ENCODE measurements around the gene BFSP2.
"Not testable (repeated sequence)": the region's sequence is repeated elsewhere in the genome, so short reads cannot be mapped to it uniquely, and the experiment has no call there.

The BFSP2 gene

DNA sequence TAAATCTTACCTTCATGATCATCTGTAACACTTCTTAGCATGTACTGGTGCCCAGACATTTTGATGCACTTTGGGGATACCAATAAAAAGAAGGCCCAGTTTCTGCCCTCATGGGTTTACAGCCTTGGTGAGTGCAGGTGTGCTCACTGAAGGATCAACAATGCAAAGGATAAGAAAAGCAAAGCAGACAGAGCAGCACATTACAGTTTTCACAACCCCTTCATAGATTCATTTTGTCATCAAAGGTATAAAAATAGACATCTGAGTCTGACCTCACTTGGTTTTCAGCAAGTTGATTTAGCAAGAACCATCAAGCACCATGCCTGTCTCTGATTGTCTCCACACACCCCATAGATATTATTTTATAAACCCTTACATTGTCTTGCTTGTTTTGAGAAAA, 77.6 kb downstream of the BFSP2 start:
- H3K9me3 ChIP-seq (ENCODE audit: control insufficient read depth, insufficient read depth, low read length): no peaks in the 10 kb centered on the region
- no peak overlapping the region for H3K4me3 ChIP-seq (ENCODE audit: low read length)
- H3K4me1 ChIP-seq (ENCODE audit: control insufficient read depth, insufficient read depth, low read length): no peaks in the 10 kb centered on the region
- DNase-seq (ENCODE audit: low read depth, low spot score): no peak
- no peak overlapping the region for H3K27ac ChIP-seq (ENCODE audit: low read length)
- no peaks in the 10 kb centered on the region for H3K27me3 ChIP-seq (ENCODE audit: control insufficient read depth, insufficient read depth, low read length)
- H3K36me3 ChIP-seq (ENCODE audit: control insufficient read depth, insufficient read depth, low read length): no peaks in the 10 kb centered on the region

DNA sequence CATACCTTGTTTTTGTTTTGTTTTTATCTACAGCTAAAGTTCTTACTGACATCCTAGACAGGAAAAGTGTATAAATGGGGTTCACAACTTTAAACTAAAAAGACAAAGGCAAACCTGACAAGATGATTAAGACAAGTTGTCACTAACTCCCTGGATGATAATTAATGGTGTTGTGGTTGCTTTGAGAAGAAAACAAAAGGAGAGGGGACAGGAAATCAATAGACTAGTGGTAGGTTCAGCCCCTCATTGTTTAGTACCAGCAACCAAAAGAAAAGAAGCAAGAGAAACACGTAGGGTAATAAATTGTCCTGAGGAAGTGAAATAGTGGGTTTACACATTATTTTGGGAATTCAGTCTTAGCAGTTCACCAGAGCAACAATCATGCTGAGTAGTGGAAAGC, 78.8 kb downstream of the BFSP2 start:
- Histone ChIP-seq H3K4me1 (ENCODE audit: control insufficient read depth, insufficient read depth, low read length) (no peaks in the 10 kb centered on the region), H3K27ac (ENCODE audit: low read length) (no peak overlapping the region), H3K4me3 (ENCODE audit: low read length) (no peak overlapping the region), H3K36me3 (ENCODE audit: control insufficient read depth, insufficient read depth, low read length) (no peaks in the 10 kb centered on the region), H3K9me3 (ENCODE audit: control insufficient read depth, insufficient read depth, low read length) (no peaks in the 10 kb centered on the region), H3K27me3 (ENCODE audit: control insufficient read depth, insufficient read depth, low read length) (no peaks in the 10 kb centered on the region)
- no peak for DNase-seq (ENCODE audit: low read depth, low spot score)
- no CpG with 5 or more reads among the region's 1 CpG for WGBS (ENCODE audit: insufficient coverage, insufficient read length)

DNA sequence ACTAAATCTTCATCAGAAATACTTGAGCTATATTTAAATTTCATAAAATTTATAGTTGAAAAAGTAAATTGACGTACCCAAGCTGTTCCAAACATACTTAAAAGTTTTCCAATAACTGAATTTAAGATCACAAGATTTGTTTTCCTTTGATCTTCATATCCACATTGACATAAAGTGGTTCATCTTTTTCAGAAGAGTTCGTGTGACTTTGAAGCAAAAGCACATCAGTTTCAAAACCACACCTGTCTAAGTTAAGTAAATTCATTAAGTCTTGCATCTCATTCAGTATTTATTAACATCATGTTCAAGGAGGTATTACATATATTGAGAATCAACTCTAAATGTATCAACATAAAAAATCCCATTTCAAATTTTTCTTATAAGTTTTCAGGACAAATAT, 79.5 kb downstream of the BFSP2 start:
- H3K27ac ChIP-seq (ENCODE audit: low read length): no peak overlapping the region
- no peaks in the 10 kb centered on the region for H3K36me3 ChIP-seq (ENCODE audit: control insufficient read depth, insufficient read depth, low read length)
- H3K4me1 ChIP-seq (ENCODE audit: control insufficient read depth, insufficient read depth, low read length): no peaks in the 10 kb centered on the region
- DNase-seq (ENCODE audit: low read depth, low spot score): no peak
- no peak overlapping the region for H3K4me3 ChIP-seq (ENCODE audit: low read length)
- no peaks in the 10 kb centered on the region for H3K9me3 ChIP-seq (ENCODE audit: control insufficient read depth, insufficient read depth, low read length)
- no peaks in the 10 kb centered on the region for H3K27me3 ChIP-seq (ENCODE audit: control insufficient read depth, insufficient read depth, low read length)
- WGBS (ENCODE audit: insufficient coverage, insufficient read length): no CpG with 5 or more reads among the region's 2 CpGs

DNA sequence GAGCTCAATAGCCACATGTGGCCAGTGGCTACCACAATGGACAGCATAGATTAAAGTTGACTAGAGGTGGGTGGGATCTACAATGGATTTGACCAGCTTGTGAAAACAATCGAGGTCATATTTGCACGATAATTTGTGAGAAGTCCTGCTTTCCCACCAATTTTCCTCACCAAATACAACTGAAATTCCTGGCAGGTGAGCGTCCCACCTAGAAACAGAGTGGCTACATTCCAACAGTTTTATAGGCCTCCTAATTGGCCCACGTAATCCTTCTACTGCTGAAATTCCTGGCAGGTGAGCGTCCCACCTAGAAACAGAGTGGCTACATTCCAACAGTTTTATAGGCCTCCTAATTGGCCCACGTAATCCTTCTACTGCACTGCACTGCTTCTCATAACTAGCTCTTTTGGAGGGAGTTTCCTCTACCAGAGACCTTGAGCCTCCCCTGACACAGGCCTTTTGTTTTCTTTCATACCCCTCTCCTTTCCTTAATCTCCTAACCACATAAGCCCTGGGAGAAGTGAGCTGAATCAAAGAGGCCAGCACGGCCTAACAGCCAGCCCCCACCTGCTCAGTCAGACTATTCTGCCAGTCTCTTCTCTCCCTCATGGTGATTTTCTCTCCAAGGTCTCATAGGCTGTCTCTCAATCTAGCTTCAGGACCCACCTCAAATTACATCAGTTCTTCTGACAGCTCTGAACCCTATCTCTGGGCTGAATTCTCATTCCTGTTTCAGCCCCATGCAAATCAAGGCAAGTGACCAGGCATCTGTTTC, 80.2 kb downstream of the BFSP2 start:
- no CpG with 5 or more reads among the region's 7 CpGs for WGBS (ENCODE audit: insufficient coverage, insufficient read length)
- Histone ChIP-seq H3K4me3 (ENCODE audit: low read length) (no peak overlapping the region), H3K36me3 (ENCODE audit: control insufficient read depth, insufficient read depth, low read length) (no peaks in the 10 kb centered on the region), H3K27me3 (ENCODE audit: control insufficient read depth, insufficient read depth, low read length) (no peaks in the 10 kb centered on the region), H3K27ac (ENCODE audit: low read length) (no peak overlapping the region), H3K9me3 (ENCODE audit: control insufficient read depth, insufficient read depth, low read length) (no peaks in the 10 kb centered on the region), H3K4me1 (ENCODE audit: control insufficient read depth, insufficient read depth, low read length) (no peaks in the 10 kb centered on the region)
- no peak for DNase-seq (ENCODE audit: low read depth, low spot score)

DNA sequence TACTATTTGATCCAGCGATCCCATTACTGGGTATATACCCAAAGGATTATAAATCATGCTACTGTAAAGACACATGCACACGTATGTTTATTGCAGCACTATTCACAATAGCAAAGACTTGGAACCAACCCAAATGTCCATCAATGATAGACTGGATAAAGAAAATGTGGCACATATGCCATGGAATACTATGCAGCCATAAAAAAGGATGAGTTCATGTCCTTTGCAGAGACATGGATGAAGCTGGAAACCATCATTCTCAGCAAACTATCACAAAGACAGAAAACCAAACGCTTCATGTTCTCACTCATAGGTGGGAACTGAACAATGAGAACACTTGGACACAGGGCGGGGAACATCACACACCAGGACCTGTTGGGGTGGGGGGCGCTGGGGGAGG, 82.6 kb downstream of the BFSP2 start:
- not testable (repeated sequence) for H3K4me3 ChIP-seq (ENCODE audit: low read length); DNase-seq (ENCODE audit: low read depth, low spot score); H3K27ac ChIP-seq (ENCODE audit: low read length); H3K36me3 ChIP-seq (ENCODE audit: control insufficient read depth, insufficient read depth, low read length); H3K9me3 ChIP-seq (ENCODE audit: control insufficient read depth, insufficient read depth, low read length); H3K27me3 ChIP-seq (ENCODE audit: control insufficient read depth, insufficient read depth, low read length); H3K4me1 ChIP-seq (ENCODE audit: control insufficient read depth, insufficient read depth, low read length)
- no CpG with 5 or more reads among the region's 5 CpGs for WGBS (ENCODE audit: insufficient coverage, insufficient read length)

DNA sequence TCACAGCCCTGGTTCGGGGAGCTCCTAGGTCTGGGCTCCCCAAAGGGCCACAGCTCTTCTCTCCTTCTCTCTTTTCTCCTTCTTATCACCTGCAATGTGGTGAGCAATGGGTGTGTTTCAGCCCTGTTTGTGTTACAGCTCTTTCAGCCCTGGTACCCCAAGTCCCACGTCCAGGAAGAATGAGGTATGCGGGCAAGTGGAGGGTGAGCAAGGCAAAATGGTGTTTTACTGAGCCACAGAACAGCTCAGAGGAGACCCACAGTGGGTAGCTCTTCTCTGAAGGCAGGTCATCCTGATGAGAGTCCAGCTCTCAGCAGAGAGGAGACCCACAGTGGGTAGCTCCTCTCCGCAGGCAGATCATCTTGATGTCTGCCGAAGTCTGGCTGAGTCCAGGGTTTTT, 86.8 kb downstream of the BFSP2 start:
- Histone ChIP-seq H3K27ac (ENCODE audit: low read length) (no peak overlapping the region), H3K9me3 (ENCODE audit: control insufficient read depth, insufficient read depth, low read length) (peaks cover 5% of the 10 kb centered on the region), H3K27me3 (ENCODE audit: control insufficient read depth, insufficient read depth, low read length) (no peaks in the 10 kb centered on the region), H3K36me3 (ENCODE audit: control insufficient read depth, insufficient read depth, low read length) (peaks cover 3% of the 10 kb centered on the region; the same call in 1 of the 2 replicates), H3K4me1 (ENCODE audit: control insufficient read depth, insufficient read depth, low read length) (peaks cover 4% of the 10 kb centered on the region; the same call in 1 of the 2 replicates), H3K4me3 (ENCODE audit: low read length) (no peak overlapping the region)
- no peak for DNase-seq (ENCODE audit: low read depth, low spot score)
- WGBS (ENCODE audit: insufficient coverage, insufficient read length): no CpG with 5 or more reads among the region's 5 CpGs

DNA sequence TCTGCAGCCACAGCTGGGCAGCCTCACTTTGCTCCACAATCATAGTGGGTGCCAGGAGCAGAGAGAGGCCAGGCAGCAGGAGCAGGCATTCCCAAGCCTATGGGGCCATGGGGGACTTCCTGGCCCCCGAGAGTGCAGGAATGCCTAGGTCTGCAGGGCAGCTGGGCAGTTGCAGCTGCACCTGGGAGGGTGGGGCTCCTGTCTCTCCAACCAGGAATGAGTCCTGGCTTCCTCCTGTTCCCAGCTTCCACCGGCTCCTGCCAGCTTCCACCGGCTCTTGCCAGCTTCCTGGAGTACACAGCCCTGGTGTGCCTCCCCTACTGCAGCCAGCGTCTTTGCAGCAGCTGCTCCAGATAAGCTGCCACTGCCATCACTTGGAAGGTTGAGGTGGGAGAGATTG, 87.3 kb downstream of the BFSP2 start:
- no peaks in the 10 kb centered on the region for H3K27me3 ChIP-seq (ENCODE audit: control insufficient read depth, insufficient read depth, low read length)
- DNase-seq (ENCODE audit: low read depth, low spot score): no peak
- H3K27ac ChIP-seq (ENCODE audit: low read length): no peak overlapping the region
- peaks cover 5% of the 10 kb centered on the region for H3K9me3 ChIP-seq (ENCODE audit: control insufficient read depth, insufficient read depth, low read length)
- no CpG with 5 or more reads among the region's 4 CpGs for WGBS (ENCODE audit: insufficient coverage, insufficient read length)
- no peak overlapping the region for H3K4me3 ChIP-seq (ENCODE audit: low read length)
- peaks cover 3% of the 10 kb centered on the region; the same call in 1 of the 2 replicates for H3K36me3 ChIP-seq (ENCODE audit: control insufficient read depth, insufficient read depth, low read length)
- peaks cover 5% of the 10 kb centered on the region; the same call in 1 of the 2 replicates for H3K4me1 ChIP-seq (ENCODE audit: control insufficient read depth, insufficient read depth, low read length)

DNA sequence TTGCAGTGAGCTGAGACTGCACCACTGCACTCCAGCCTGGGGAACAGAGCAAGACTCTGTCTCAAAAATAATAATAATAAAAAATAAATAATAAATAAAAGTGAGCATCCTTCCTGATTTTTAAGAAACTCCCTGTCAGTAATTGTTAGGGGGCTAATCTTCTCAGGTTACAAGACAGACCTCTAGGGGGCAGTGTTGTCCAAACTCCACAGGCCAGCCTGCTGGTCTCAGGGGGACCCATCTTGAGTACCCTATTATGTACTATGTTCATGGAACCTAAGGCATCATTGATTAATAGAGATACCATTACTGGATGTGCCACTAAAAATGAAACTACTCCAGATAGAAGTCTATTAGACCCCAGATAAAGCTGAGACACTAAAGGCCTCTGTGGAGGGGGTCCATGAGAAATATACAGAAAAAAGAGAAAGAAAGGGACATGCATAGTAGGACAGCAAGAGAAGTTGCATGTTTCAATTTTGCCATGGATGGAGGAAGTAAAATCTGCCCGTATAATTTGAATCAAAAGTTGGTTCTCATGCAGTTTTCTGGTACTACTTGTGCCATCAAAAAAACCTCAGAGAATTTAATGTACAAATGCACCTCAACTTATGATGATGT, 88.2 kb downstream of the BFSP2 start:
- no CpG with 5 or more reads among the region's 1 CpG for WGBS (ENCODE audit: insufficient coverage, insufficient read length)
- DNase-seq (ENCODE audit: low read depth, low spot score): no peak
- no peak overlapping the region for H3K27ac ChIP-seq (ENCODE audit: low read length)
- peaks cover 5% of the 10 kb centered on the region; the same call in 1 of the 2 replicates for H3K4me1 ChIP-seq (ENCODE audit: control insufficient read depth, insufficient read depth, low read length)
- no peak overlapping the region for H3K4me3 ChIP-seq (ENCODE audit: low read length)
- peaks cover 3% of the 10 kb centered on the region; the same call in 1 of the 2 replicates for H3K36me3 ChIP-seq (ENCODE audit: control insufficient read depth, insufficient read depth, low read length)
- peaks cover 5% of the 10 kb centered on the region for H3K9me3 ChIP-seq (ENCODE audit: control insufficient read depth, insufficient read depth, low read length)
- H3K27me3 ChIP-seq (ENCODE audit: control insufficient read depth, insufficient read depth, low read length): no peaks in the 10 kb centered on the region

DNA sequence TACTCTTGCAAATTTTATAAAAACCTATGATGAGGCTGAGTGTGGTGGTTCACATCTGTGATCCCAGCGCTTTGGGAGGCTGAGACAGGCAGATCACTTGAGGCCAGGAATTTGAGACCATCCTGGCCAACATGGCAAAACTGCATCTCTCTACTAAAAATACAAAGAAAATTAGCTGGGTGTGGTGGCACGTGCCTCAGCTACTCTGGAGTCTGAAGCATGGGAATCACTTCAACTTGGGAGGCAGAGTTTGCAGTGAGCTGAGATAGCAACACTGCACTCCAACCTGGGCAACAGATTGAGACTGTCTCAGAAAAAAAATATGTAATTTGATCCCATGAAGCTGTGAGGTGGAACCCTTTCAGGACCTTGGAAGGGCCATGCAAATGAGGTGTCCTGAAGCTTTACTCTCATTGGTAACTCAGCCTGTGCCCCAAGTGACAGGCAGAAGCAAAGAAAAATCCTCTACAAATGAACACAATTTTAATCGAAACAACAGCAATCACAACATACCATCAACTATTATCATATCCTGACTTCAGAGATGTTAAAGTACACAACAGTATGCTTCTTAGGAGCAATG, 89.0 kb downstream of the BFSP2 start:
- no peak for DNase-seq (ENCODE audit: low read depth, low spot score)
- H3K36me3 ChIP-seq (ENCODE audit: control insufficient read depth, insufficient read depth, low read length): peaks cover 3% of the 10 kb centered on the region; the same call in 1 of the 2 replicates
- no peak overlapping the region for H3K4me3 ChIP-seq (ENCODE audit: low read length)
- no CpG with 5 or more reads among the region's 3 CpGs for WGBS (ENCODE audit: insufficient coverage, insufficient read length)
- peaks cover 5% of the 10 kb centered on the region; the same call in 1 of the 2 replicates for H3K4me1 ChIP-seq (ENCODE audit: control insufficient read depth, insufficient read depth, low read length)
- no peaks in the 10 kb centered on the region for H3K27me3 ChIP-seq (ENCODE audit: control insufficient read depth, insufficient read depth, low read length)
- H3K27ac ChIP-seq (ENCODE audit: low read length): no peak overlapping the region
- peaks cover 5% of the 10 kb centered on the region for H3K9me3 ChIP-seq (ENCODE audit: control insufficient read depth, insufficient read depth, low read length)

DNA sequence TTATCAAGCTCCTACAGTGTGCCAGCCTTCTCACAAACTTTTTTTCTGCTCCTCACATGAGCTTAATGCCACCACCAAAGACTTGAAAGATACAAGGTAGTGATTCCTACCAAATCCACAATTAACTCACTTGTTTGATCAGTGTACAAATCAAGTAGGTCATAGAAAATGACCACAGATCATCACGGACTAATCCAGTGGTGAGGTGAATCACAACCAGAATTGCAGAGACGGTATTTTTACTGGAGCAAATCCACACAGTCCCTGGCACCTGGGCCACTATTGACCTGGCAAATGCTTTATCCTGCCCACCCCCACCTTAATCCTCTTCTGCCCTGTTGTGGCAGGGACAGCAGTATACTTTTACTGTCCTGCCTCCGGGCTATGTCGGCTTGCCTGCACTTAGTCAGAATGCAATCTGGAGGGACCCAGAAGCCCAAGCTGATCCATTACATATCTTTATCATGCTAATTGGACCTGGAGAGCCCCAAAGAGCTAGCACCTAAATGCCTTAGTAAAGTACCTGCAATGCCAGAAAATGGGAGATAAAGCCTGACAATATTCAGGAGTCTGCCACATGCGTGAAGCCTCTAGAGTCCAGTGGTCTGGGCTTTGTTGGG, 89.7 kb downstream of the BFSP2 start:
- H3K4me1 ChIP-seq (ENCODE audit: control insufficient read depth, insufficient read depth, low read length): peaks cover 5% of the 10 kb centered on the region; the same call in 1 of the 2 replicates

More for the DNA sequence above, 89.7 kb downstream of the BFSP2 start:
- H3K27me3 ChIP-seq (ENCODE audit: control insufficient read depth, insufficient read depth, low read length): no peaks in the 10 kb centered on the region
- no CpG with 5 or more reads among the region's 5 CpGs for WGBS (ENCODE audit: insufficient coverage, insufficient read length)
- no peak overlapping the region for H3K4me3 ChIP-seq (ENCODE audit: low read length)
- H3K27ac ChIP-seq (ENCODE audit: low read length): no peak overlapping the region
- H3K9me3 ChIP-seq (ENCODE audit: control insufficient read depth, insufficient read depth, low read length): peaks cover 5% of the 10 kb centered on the region
- peaks cover 3% of the 10 kb centered on the region; the same call in 1 of the 2 replicates for H3K36me3 ChIP-seq (ENCODE audit: control insufficient read depth, insufficient read depth, low read length)
- DNase-seq (ENCODE audit: low read depth, low spot score): no peak

Data from iPS DF 6.9 (cell line).